IMR-90 (cell line): Measurements from ENCODE around the gene AAK1. TPM values are rescaled to one million over a fixed set of nuclear protein-coding genes. Genes with fewer than 3 reads are reported as not detected.

ENCODE experiments used
- ATAC-seq: fragments of 200-7000 bp; cut with Tn5 transposase; 2 replicates; pipeline ENCODE4 v1.9.1; 2020; ENCODE audit warnings: low read depth, mild to moderate bottlenecking, moderate library complexity
- BruUV-seq: library from RNA; stranded (reverse); fragments of 400-500 nt; replicated peaks from 2 replicates; lab custom pipeline; 2021; lab: Mats Ljungman, UMichigan
- CTCF ChIA-PET: fragments of 300-600 bp; formaldehyde crosslinking; extraction: SDS; loops from one replicate; lab custom pipeline; 2021; ENCODE audit warnings: antibody characterized with exemption; lab: Yijun Ruan, JAX
- POLR2A ChIA-PET: fragments of 300-600 bp; sonication (Branson Sonifier 250); formaldehyde crosslinking; loops from one replicate; lab custom pipeline; 2022; ENCODE audit warnings: antibody characterized with exemption; ENCODE audit not compliant: unreplicated experiment; lab: Charles Lee
- DNase-seq: peaks from one replicate; pipeline ENCODE4 v3.0.0; 2013
- H2AFZ ChIP-seq: replicated peaks from 2 replicates; pipeline ENCODE3; 2013; ENCODE audit warnings: low read length, mild to moderate bottlenecking; ENCODE audit not compliant: poor library complexity
- H2AK5ac ChIP-seq: 2 replicates; pipeline ENCODE4 v1.6.1; 2013; ENCODE audit warnings: low read depth, low read length, inconsistent platforms
- H2AK9ac ChIP-seq: replicated peaks from 2 replicates; pipeline ENCODE3; 2013; ENCODE audit warnings: mild to moderate bottlenecking, low read depth, low read length, moderate library complexity; ENCODE audit not compliant: poor library complexity
- H2BK120ac ChIP-seq: 2 replicates; pipeline ENCODE4 v1.6.1; 2013; ENCODE audit warnings: low read depth, low read length, inconsistent platforms
- H2BK15ac ChIP-seq: 3 replicates; pipeline ENCODE4 v1.6.1; 2013; ENCODE audit warnings: low read depth, low read length, inconsistent platforms
- H2BK20ac ChIP-seq: 2 replicates; pipeline ENCODE4 v1.6.1; 2013; ENCODE audit warnings: low read depth, mild to moderate bottlenecking, inconsistent platforms, low read length, moderate library complexity
- H2BK5ac ChIP-seq: 2 replicates; pipeline ENCODE4 v1.6.1; 2013; ENCODE audit warnings: mild to moderate bottlenecking, low read depth, low read length, inconsistent platforms; ENCODE audit not compliant: poor library complexity, severe bottlenecking
- H3K14ac ChIP-seq: replicated peaks from 2 replicates; pipeline ENCODE4 v1.6.1; 2013; ENCODE audit warnings: low read depth, low read length, inconsistent platforms
- H3K18ac ChIP-seq: 2 replicates; pipeline ENCODE4 v1.6.1; 2013; ENCODE audit warnings: low read depth, low read length, control low read depth
- H3K23ac ChIP-seq: 2 replicates; pipeline ENCODE4 v1.6.1; 2013; ENCODE audit warnings: low read depth, low read length, inconsistent platforms
- H3K27ac ChIP-seq: 2 replicates; pipeline ENCODE4 v1.5.1; 2013; ENCODE audit warnings: mild to moderate bottlenecking, control low read depth, low read length; ENCODE audit not compliant: insufficient read depth
- H3K27me3 ChIP-seq: 2 replicates; pipeline ENCODE4 v1.6.1; 2013; ENCODE audit warnings: low read length; ENCODE audit not compliant: control insufficient read depth, insufficient read depth
- H3K36me3 ChIP-seq: 2 replicates; pipeline ENCODE4 v1.6.1; 2013; ENCODE audit warnings: low read length, mixed read lengths; ENCODE audit not compliant: control insufficient read depth, insufficient read depth
- H3K4ac ChIP-seq: 2 replicates; pipeline ENCODE4 v1.6.1; 2013; ENCODE audit warnings: low read depth, low read length, inconsistent platforms
- H3K4me1 ChIP-seq: 2 replicates; pipeline ENCODE4 v1.6.1; 2013; ENCODE audit warnings: low read length, mixed read lengths; ENCODE audit not compliant: control insufficient read depth, insufficient read depth
- H3K4me2 ChIP-seq: 2 replicates; pipeline ENCODE4 v1.6.1; 2013; ENCODE audit warnings: low read depth, mild to moderate bottlenecking, control low read depth, low read length, moderate library complexity
- H3K4me3 ChIP-seq: 2 replicates; pipeline ENCODE4 v1.5.1; 2013; ENCODE audit warnings: low read depth, mild to moderate bottlenecking, control low read depth, low read length, moderate library complexity; ENCODE audit not compliant: insufficient read depth
- H3K56ac ChIP-seq: 2 replicates; pipeline ENCODE4 v1.6.1; 2013; ENCODE audit warnings: low read length, inconsistent platforms; ENCODE audit not compliant: insufficient read depth; ENCODE audit errors: extremely low read depth
- H3K79me1 ChIP-seq, 2 experiments: 2 replicates each; pipeline ENCODE4 v1.6.1; 2013; ENCODE audit warnings: low read length in 2 of 2, inconsistent platforms in 1 of 2, low read depth in 1 of 2
- H3K9ac ChIP-seq: 2 replicates; pipeline ENCODE4 v1.6.1; 2013; ENCODE audit warnings: low read depth, low read length, control low read depth
- H3K9me1 ChIP-seq: 2 replicates; pipeline ENCODE4 v1.6.1; 2013; ENCODE audit warnings: low read length, inconsistent platforms; ENCODE audit not compliant: insufficient read depth
- H3K9me3 ChIP-seq: 2 replicates; pipeline ENCODE4 v1.6.1; 2013; ENCODE audit warnings: low read length; ENCODE audit not compliant: control insufficient read depth, insufficient read depth
- H4K20me1 ChIP-seq: 2 replicates; pipeline ENCODE4 v1.6.1; 2013; ENCODE audit warnings: low read length, inconsistent platforms; ENCODE audit not compliant: insufficient read depth
- H4K5ac ChIP-seq: 2 replicates; pipeline ENCODE4 v1.6.1; 2013; ENCODE audit warnings: mild to moderate bottlenecking, low read depth, low read length, control low read depth
- H4K8ac ChIP-seq, 2 experiments: 2 replicates each; pipeline ENCODE4 v1.6.1; 2013; ENCODE audit warnings: low read depth in 2 of 2, low read length in 2 of 2, control low read depth in 1 of 2, inconsistent platforms in 1 of 2
- H4K91ac ChIP-seq: 2 replicates; pipeline ENCODE4 v1.6.1; 2013; ENCODE audit warnings: low read depth, low read length, inconsistent platforms; ENCODE audit not compliant: insufficient read depth
- BHLHE40 ChIP-seq: fragments of 150-350 bp; IDR thresholded peaks from 2 replicates; pipeline ENCODE4 v1.6.1; 2016; ENCODE audit warnings: mild to moderate bottlenecking, low read depth, low read length
- CEBPB ChIP-seq: IDR thresholded peaks from 2 replicates; pipeline ENCODE4 v1.6.1; 2012; ENCODE audit warnings: low read depth, low read length, improper control_type of control experiment
- CHD1 ChIP-seq: IDR thresholded peaks from 2 replicates; pipeline ENCODE4 v1.6.1; 2012; ENCODE audit warnings: low read depth, low read length, improper control_type of control experiment
- FOS ChIP-seq: fragments of 150-350 bp; IDR thresholded peaks from 2 replicates; pipeline ENCODE4 v1.6.1; 2016; ENCODE audit warnings: low read depth, low read length
- MAFK ChIP-seq: IDR thresholded peaks from 2 replicates; pipeline ENCODE4 v1.6.1; 2012; ENCODE audit warnings: low read depth, low read length, improper control_type of control experiment
- MAZ ChIP-seq: IDR thresholded peaks from 2 replicates; pipeline ENCODE4 v1.6.1; 2012; ENCODE audit warnings: low read depth, mild to moderate bottlenecking, low read length, improper control_type of control experiment, moderate library complexity, borderline replicate concordance
- MXI1 ChIP-seq: IDR thresholded peaks from 2 replicates; pipeline ENCODE4 v1.6.1; 2012; ENCODE audit warnings: low read depth, mild to moderate bottlenecking, low read length, moderate library complexity, borderline replicate concordance
- NFE2L2 ChIP-seq: fragments of 150-350 bp; IDR thresholded peaks from 2 replicates; pipeline ENCODE4 v1.6.1; 2016; ENCODE audit warnings: low read depth, mild to moderate bottlenecking, low read length
- POLR2A ChIP-seq: IDR thresholded peaks from 2 replicates; pipeline ENCODE4 v1.6.1; 2012; ENCODE audit warnings: mild to moderate bottlenecking, low read depth, low read length
- RAD21 ChIP-seq: IDR thresholded peaks from 2 replicates; pipeline ENCODE4 v1.6.1; 2012; ENCODE audit warnings: low read length, improper control_type of control experiment
- RCOR1 ChIP-seq: IDR thresholded peaks from 2 replicates; pipeline ENCODE4 v1.6.1; 2012; ENCODE audit warnings: mild to moderate bottlenecking, low read length, improper control_type of control experiment; ENCODE audit not compliant: insufficient replicate concordance
- RFX5 ChIP-seq: IDR thresholded peaks from 2 replicates; pipeline ENCODE4 v1.8.0; 2012; ENCODE audit warnings: low read depth, mild to moderate bottlenecking, low read length, moderate library complexity
- SMC3 ChIP-seq: fragments of 150-350 bp; IDR thresholded peaks from 2 replicates; pipeline ENCODE4 v1.6.1; 2016; ENCODE audit warnings: low read depth, mild to moderate bottlenecking, antibody characterized with exemption, low read length, moderate library complexity
- WGBS, 2 experiments: methylation state at CpG; one replicate each; pipeline versions ENCODE4 v1.1.5 to v1.1.7; 2013; ENCODE audit warnings: missing lambda C conversion rate in 2 of 2; ENCODE audit not compliant: insufficient read length in 1 of 2; ENCODE audit errors: extremely low coverage in 2 of 2; 5-methylcytosine and 5-hydroxymethylcytosine counted together
- dilution Hi-C: fragments of 300-500 bp; cut with HindIII; formaldehyde crosslinking; loops from one replicate; pipeline ENCODE4 v1.14.3; 2018; ENCODE audit warnings: low sequenced_read_pairs; ENCODE audit not compliant: unreplicated experiment
- in situ Hi-C: fragments of 300-500 bp; cut with MboI; formaldehyde crosslinking; loops from 3 replicates; pipeline ENCODE4 v1.14.3; 2019; ENCODE audit warnings: low sequenced_read_pairs, inconsistent platforms, mixed read lengths
- intact Hi-C: fragments of 100-400 bp; cut with micrococcal nuclease; formaldehyde crosslinking; loops from 2 replicates; pipeline ENCODE4 v1.10.0; 2022
- polyA plus RNA-seq, 3 experiments: library from polyadenylated mRNA; depleted of rRNA; stranded (reverse); fragments of >200 nt; gene quantifications; 2 replicates each; pipeline ENCODE4 v1.2.3, GENCODE V29; 2012; ENCODE audit warnings: low replicate concordance in 1 of 3
- total RNA-seq: library from RNA; depleted of rRNA; stranded (reverse); fragments of >200 nt; gene quantifications from 2 replicates; pipeline ENCODE4 v1.2.3, GENCODE V29; 2012
- TF ChIP-seq, protein P1 (sequence below): fragments of 150-350 bp; IDR thresholded peaks from 2 replicates; pipeline ENCODE4 v1.6.1; 2016; ENCODE audit warnings: low read depth, mild to moderate bottlenecking, low read length, moderate library complexity, borderline replicate concordance
- TF ChIP-seq, protein P2 (sequence below): conservative IDR thresholded peaks from 2 replicates; pipeline ENCODE4 v1.5.1; 2012; ENCODE audit warnings: mild to moderate bottlenecking, low read depth, low read length, improper control_type of control experiment
- TF ChIP-seq, protein P3 (sequence below): fragments of 150-350 bp; IDR thresholded peaks from 2 replicates; pipeline ENCODE4 v1.6.1; 2017; ENCODE audit warnings: mild to moderate bottlenecking, antibody characterized with exemption, low read length, low read depth

Gene AAK1
- total and polyA plus RNA-seq, 2 of the 4 experiments (the other 2 are of a cell fraction): 21.9 to 26.5 TPM

DNA sequence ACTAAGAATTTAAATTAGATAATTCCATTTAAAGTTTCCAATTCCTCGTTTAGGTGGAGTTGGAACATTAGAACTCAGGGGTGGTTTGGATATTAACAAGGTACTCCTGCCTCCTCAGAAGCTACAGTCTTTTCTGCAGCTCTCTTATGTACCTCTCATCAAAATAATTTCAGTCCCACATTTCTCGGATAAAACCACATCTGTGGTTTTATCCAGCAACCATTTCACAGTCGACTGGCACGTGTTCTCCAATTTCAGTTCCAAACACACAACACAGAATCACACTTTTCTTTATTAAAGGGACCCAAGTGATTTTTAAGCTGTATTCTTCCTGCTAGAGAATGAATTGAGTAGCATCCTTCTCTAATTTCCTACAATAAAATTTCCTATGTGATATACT lies 183.6 kb downstream of the AAK1 start:
- intact Hi-C loops (no loop called here), in situ Hi-C loops (no loop called here), dilution Hi-C loops (no loop called here)
- Histone ChIP-seq H3K18ac (no peak overlapping the region), H2AK5ac (no peak overlapping the region), H2AFZ (no peak overlapping the region), H3K9ac (no peak overlapping the region), H3K56ac (no peak overlapping the region), H3K36me3 (peaks cover 6% of the 10 kb centered on the region), H4K20me1 (no peaks in the 10 kb centered on the region; the same call in 1 of the 2 replicates), H3K4me1 (0 out of 2 replicates have a peak, but pooled peaks cover 2% of the 10 kb centered on the region), H4K91ac (no peak overlapping the region), H2BK120ac (no peak overlapping the region), H2BK15ac (no peak overlapping the region), H3K27ac (no peak overlapping the region), H3K79me1 (peaks cover 0 to 4% of the 10 kb centered on the region in 2 experiments; a peak in 3 of 4 replicates), H4K8ac (no peak overlapping the region), H2BK20ac (no peak overlapping the region), H3K14ac (no peak overlapping the region), H3K27me3 (no peaks in the 10 kb centered on the region), H2BK5ac (no peak overlapping the region), H3K9me3 (no peaks in the 10 kb centered on the region), H4K5ac (no peak overlapping the region), H3K4me3 (no peak overlapping the region), H3K4me2 (no peak overlapping the region), H2AK9ac (no peak overlapping the region), H3K9me1 (no peaks in the 10 kb centered on the region), H3K4ac (no peak overlapping the region), H3K23ac (no peak overlapping the region)
- ChIA-PET CTCF (no interaction called here), POLR2A (no interaction called here)
- no CpG with 5 or more reads among the region's 4 CpGs for WGBS, 2 experiments
- DNase-seq: no peak
- no peak for ATAC-seq
- TF ChIP-seq RFX5 (no peak), SMC3 (no peak), MAFK (no peak), FOS (no peak), POLR2A (no peak), NFE2L2 (no peak), RAD21 (no peak), MXI1 (no peak), RCOR1 (no peak), MAZ (no peak), CEBPB (no peak), CHD1 (no peak), BHLHE40 (no peak)
- TF ChIP-seq, protein P1, sequence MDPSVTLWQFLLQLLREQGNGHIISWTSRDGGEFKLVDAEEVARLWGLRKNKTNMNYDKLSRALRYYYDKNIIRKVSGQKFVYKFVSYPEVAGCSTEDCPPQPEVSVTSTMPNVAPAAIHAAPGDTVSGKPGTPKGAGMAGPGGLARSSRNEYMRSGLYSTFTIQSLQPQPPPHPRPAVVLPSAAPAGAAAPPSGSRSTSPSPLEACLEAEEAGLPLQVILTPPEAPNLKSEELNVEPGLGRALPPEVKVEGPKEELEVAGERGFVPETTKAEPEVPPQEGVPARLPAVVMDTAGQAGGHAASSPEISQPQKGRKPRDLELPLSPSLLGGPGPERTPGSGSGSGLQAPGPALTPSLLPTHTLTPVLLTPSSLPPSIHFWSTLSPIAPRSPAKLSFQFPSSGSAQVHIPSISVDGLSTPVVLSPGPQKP: no peak
- TF ChIP-seq, protein P2, sequence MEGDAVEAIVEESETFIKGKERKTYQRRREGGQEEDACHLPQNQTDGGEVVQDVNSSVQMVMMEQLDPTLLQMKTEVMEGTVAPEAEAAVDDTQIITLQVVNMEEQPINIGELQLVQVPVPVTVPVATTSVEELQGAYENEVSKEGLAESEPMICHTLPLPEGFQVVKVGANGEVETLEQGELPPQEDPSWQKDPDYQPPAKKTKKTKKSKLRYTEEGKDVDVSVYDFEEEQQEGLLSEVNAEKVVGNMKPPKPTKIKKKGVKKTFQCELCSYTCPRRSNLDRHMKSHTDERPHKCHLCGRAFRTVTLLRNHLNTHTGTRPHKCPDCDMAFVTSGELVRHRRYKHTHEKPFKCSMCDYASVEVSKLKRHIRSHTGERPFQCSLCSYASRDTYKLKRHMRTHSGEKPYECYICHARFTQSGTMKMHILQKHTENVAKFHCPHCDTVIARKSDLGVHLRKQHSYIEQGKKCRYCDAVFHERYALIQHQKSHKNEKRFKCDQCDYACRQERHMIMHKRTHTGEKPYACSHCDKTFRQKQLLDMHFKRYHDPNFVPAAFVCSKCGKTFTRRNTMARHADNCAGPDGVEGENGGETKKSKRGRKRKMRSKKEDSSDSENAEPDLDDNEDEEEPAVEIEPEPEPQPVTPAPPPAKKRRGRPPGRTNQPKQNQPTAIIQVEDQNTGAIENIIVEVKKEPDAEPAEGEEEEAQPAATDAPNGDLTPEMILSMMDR: no peak
- TF ChIP-seq, protein P3, sequence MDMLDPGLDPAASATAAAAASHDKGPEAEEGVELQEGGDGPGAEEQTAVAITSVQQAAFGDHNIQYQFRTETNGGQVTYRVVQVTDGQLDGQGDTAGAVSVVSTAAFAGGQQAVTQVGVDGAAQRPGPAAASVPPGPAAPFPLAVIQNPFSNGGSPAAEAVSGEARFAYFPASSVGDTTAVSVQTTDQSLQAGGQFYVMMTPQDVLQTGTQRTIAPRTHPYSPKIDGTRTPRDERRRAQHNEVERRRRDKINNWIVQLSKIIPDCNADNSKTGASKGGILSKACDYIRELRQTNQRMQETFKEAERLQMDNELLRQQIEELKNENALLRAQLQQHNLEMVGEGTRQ: no peak
- no TSS peak for BruUV-seq
